Small intestine (tissue), 7 donors: ENCODE measurements around the gene COL23A1. TPM values are rescaled to one million over a fixed set of nuclear protein-coding genes. Genes with fewer than 3 reads are reported as not detected.

Source experiments
- DNase-seq, 2 donors: peaks; one replicate each; pipeline versions ENCODE4 v3.0.0 to v3.0.0-alpha.2; 2013
- FAIRE-seq: peaks from 2 replicates; lab custom pipeline; 2012; peaks lifted over from hg19 to GRCh38; lab: Jason Lieb, UNC
- H3K27ac ChIP-seq, 3 donors: one replicate each; pipeline ENCODE4 v1.5.1; 2013; ENCODE audit warnings: low read length in 2 of 3, mild to moderate bottlenecking in 2 of 3, control low read depth in 1 of 3, inconsistent platforms in 1 of 3, low read depth in 1 of 3, moderate library complexity in 1 of 3
- H3K27me3 ChIP-seq, 3 donors: one replicate each; pipeline ENCODE4 v1.6.1; 2013; ENCODE audit warnings: low read length in 3 of 3, inconsistent platforms in 1 of 3; ENCODE audit not compliant: control insufficient read depth in 3 of 3, insufficient read depth in 3 of 3
- H3K36me3 ChIP-seq, 3 donors: one replicate each; pipeline ENCODE4 v1.6.1; 2013; ENCODE audit warnings: low read length in 3 of 3, inconsistent platforms in 1 of 3, low read depth in 1 of 3, mild to moderate bottlenecking in 1 of 3, moderate library complexity in 1 of 3; ENCODE audit not compliant: control insufficient read depth in 3 of 3, insufficient read depth in 2 of 3
- H3K4me1 ChIP-seq, 3 donors: one replicate each; pipeline ENCODE4 v1.6.1; 2013; ENCODE audit warnings: low read length in 2 of 3, inconsistent platforms in 1 of 3, low read depth in 1 of 3, mild to moderate bottlenecking in 1 of 3, moderate library complexity in 1 of 3; ENCODE audit not compliant: control insufficient read depth in 3 of 3, insufficient read depth in 2 of 3
- H3K4me3 ChIP-seq, 3 donors: one replicate each; pipeline ENCODE4 v1.5.1; 2013; ENCODE audit warnings: low read length in 3 of 3, control low read depth in 1 of 3, inconsistent platforms in 1 of 3, low read depth in 1 of 3, mild to moderate bottlenecking in 1 of 3, moderate library complexity in 1 of 3
- H3K9me3 ChIP-seq, 2 donors: one replicate each; pipeline ENCODE4 v1.6.1; 2013; ENCODE audit warnings: low read depth in 1 of 2, low read length in 1 of 2; ENCODE audit not compliant: control insufficient read depth in 2 of 2, insufficient read depth in 1 of 2
- WGBS, 3 donors: extraction: QIAGEN DNeasy Blood & Tissue Kit; methylation state at CpG; one replicate each; pipeline ENCODE4 v1.1.7; 2013; 5-methylcytosine and 5-hydroxymethylcytosine counted together
- polyA plus RNA-seq, 4 donors: library from polyadenylated mRNA; stranded (reverse) in 3 of 4; unstranded in 1 of 4; fragments of 200-250 nt in 3 of 4; fragments of 120-200 nt in 1 of 4; gene quantifications; one replicate each; pipeline versions ENCODE4 v1.2.1 to v1.2.3, GENCODE V29; 2013
- donor health status: healthy with polysubstance abuse.
- donor health status: control.
- donor health status: control.
- donor health status: Bipolar disorder and iron deficiency.
- donor health status: healthy.

Gene COL23A1
- polyA plus RNA-seq, 4 donors, result 1.4 to 3.2 (median 1.6) TPM; not detected in 1

- Histone ChIP-seq H3K36me3 (no peaks in the 10 kb centered on the region), H3K27me3 (no peaks in the 10 kb centered on the region), H3K4me1 (no peaks in the 10 kb centered on the region), H3K27ac (no peak overlapping the region), H3K4me3 (no peak overlapping the region), H3K9me3 (no peaks in the 10 kb centered on the region)
- WGBS, 3 donors, result 68 to 82% (median 76%) methylated on average over 13 to 14 of the region's 14 CpGs
- DNase-seq, result no peak
- FAIRE-seq, result no peak
Measured at GRCh38 chr5:178555771-178556211, 34.4 kb downstream of the COL23A1 start.

GRCh38 chr5:178555005-178555404 lies 35.2 kb downstream of the COL23A1 start:
- H3K4me1 ChIP-seq, result no peaks in the 10 kb centered on the region
- 59 to 80% (median 61%) methylated on average over 7 of the region's 7 CpGs for WGBS, 3 donors
- no peaks in the 10 kb centered on the region for H3K9me3 ChIP-seq
- no peaks in the 10 kb centered on the region for H3K36me3 ChIP-seq
- H3K27ac ChIP-seq, result no peak overlapping the region
- H3K27me3 ChIP-seq, result no peaks in the 10 kb centered on the region
- no peak overlapping the region for H3K4me3 ChIP-seq
- no peak for FAIRE-seq
- DNase-seq, result no peak

GRCh38 chr5:178554311-178554710 lies 35.9 kb downstream of the COL23A1 start:
- Histone ChIP-seq H3K27me3 (no peaks in the 10 kb centered on the region), H3K4me3 (no peak overlapping the region)
- no peak for FAIRE-seq

GRCh38 chr5:178553517-178553916 lies 36.7 kb downstream of the COL23A1 start:
- Histone ChIP-seq H3K4me3 (no peak overlapping the region), H3K27ac (no peak overlapping the region), H3K4me1 (no peaks in the 10 kb centered on the region), H3K36me3 (no peaks in the 10 kb centered on the region), H3K27me3 (no peaks in the 10 kb centered on the region), H3K9me3 (no peaks in the 10 kb centered on the region)
- no peak for FAIRE-seq
- no peak for DNase-seq
- WGBS, 3 donors, result 80 to 84% (median 82%) methylated on average over 13 of the region's 13 CpGs

More at GRCh38 chr5:178554311-178554710, 35.9 kb downstream of the COL23A1 start:
- Histone ChIP-seq H3K9me3 (no peaks in the 10 kb centered on the region), H3K4me1 (no peaks in the 10 kb centered on the region), H3K27ac (no peak overlapping the region), H3K36me3 (no peaks in the 10 kb centered on the region)
- WGBS, 3 donors, result 84 to 91% (median 85%) methylated on average over 11 of the region's 11 CpGs
- no peak for DNase-seq

- Histone ChIP-seq H3K27me3 (no peaks in the 10 kb centered on the region), H3K4me3 (no peak overlapping the region), H3K27ac (no peak overlapping the region), H3K9me3 (no peaks in the 10 kb centered on the region), H3K36me3 (no peaks in the 10 kb centered on the region), H3K4me1 (no peaks in the 10 kb centered on the region)
- DNase-seq, result no peak
- FAIRE-seq, result no peak
- WGBS, 3 donors, result 71 to 80% (median 77%) methylated on average over 7 of the region's 7 CpGs
Measured at GRCh38 chr5:178551468-178551867, 38.7 kb downstream of the COL23A1 start.

GRCh38 chr5:178551059-178551458 lies 39.1 kb downstream of the COL23A1 start:
- Histone ChIP-seq H3K4me3 (no peak overlapping the region), H3K27me3 (no peaks in the 10 kb centered on the region), H3K27ac (no peak overlapping the region), H3K9me3 (no peaks in the 10 kb centered on the region), H3K4me1 (no peaks in the 10 kb centered on the region), H3K36me3 (no peaks in the 10 kb centered on the region)
- peak; percentile 93 for FAIRE-seq
- DNase-seq, result peak in 1 of 2 donors; percentile 26

GRCh38 chr5:178548746-178549145 lies 41.4 kb downstream of the COL23A1 start:
- H3K27ac ChIP-seq, result no peak overlapping the region
- H3K9me3 ChIP-seq, result no peaks in the 10 kb centered on the region
- FAIRE-seq (no peak), DNase-seq (no peak)
- H3K4me3 ChIP-seq, result no peak overlapping the region
- no peaks in the 10 kb centered on the region for H3K4me1 ChIP-seq
- WGBS, 3 donors, result 81 to 84% (median 82%) methylated on average over 9 of the region's 9 CpGs
- H3K36me3 ChIP-seq, result no peaks in the 10 kb centered on the region
- H3K27me3 ChIP-seq, result no peaks in the 10 kb centered on the region

- WGBS, 3 donors, result 68 to 72% (median 68%) methylated on average over 5 to 6 of the region's 6 CpGs
- H3K27ac ChIP-seq, result no peak overlapping the region
- H3K27me3 ChIP-seq, result peaks cover 0 to 2% (median 0%) of the 10 kb centered on the region in 3 donors
- no peak for FAIRE-seq
- no peak for DNase-seq
- no peaks in the 10 kb centered on the region for H3K4me1 ChIP-seq
- no peaks in the 10 kb centered on the region for H3K9me3 ChIP-seq
- H3K36me3 ChIP-seq, result no peaks in the 10 kb centered on the region
- H3K4me3 ChIP-seq, result no peak overlapping the region
Measured at GRCh38 chr5:178547753-178548415, 42.3 kb downstream of the COL23A1 start.
